ELF-1 (cell line): ENCODE data around the gene KRTAP5-3.

Experiments
- DNase-seq: peaks from one replicate; pipeline ENCODE4 v3.0.0-alpha.2; 2016; ENCODE audit warnings: low read depth, low spot score

KRTAP5-3 gene

DNA sequence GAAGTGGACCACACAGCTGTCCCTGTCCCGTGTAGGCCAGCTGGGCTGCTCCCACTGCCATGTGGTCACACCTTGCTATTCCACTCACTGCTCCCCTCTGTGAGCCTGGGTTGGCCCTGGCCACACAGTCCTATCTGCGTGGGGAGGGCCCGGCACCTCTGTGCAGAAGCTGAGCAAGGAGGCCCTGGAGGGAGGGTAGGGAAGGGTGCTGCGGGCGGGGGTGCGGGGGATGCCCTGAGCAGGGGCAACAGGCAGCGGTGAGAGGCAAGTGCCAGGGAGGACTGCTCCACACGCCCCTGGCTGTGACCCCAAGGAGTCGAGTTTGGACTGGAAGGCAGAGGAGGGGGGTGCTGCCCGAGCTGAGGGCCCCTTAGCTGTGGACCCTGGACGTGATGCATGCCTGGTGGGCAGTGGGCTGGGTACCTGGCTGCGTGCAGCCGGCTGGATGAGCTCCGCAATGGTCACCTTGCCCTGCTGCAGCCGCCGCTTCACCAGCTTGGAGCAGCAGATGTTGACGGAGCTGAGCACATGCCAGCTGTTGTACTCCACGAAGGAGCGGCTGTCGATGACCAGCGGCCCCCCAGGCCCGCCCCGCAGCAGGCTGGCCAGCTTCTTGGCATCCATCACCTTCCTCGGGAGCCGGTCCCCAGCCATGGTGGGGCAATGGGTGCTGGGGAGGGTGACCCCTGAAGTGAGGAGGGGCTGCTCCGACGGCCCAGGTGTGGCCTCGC lies 42.9 kb downstream of the KRTAP5-3 start:
- no peak for DNase-seq

GRCh38 chr11:1564535-1565172 lies 43.6 kb downstream of the KRTAP5-3 start:
- DNase-seq = peak; percentile 89

- peak; percentile 2 for DNase-seq
Observed at GRCh38 chr11:1563697-1564534, 44.3 kb downstream of the KRTAP5-3 start.

- DNase-seq = no peak
Observed at GRCh38 chr11:1563149-1563638, 45.1 kb downstream of the KRTAP5-3 start.

DNA sequence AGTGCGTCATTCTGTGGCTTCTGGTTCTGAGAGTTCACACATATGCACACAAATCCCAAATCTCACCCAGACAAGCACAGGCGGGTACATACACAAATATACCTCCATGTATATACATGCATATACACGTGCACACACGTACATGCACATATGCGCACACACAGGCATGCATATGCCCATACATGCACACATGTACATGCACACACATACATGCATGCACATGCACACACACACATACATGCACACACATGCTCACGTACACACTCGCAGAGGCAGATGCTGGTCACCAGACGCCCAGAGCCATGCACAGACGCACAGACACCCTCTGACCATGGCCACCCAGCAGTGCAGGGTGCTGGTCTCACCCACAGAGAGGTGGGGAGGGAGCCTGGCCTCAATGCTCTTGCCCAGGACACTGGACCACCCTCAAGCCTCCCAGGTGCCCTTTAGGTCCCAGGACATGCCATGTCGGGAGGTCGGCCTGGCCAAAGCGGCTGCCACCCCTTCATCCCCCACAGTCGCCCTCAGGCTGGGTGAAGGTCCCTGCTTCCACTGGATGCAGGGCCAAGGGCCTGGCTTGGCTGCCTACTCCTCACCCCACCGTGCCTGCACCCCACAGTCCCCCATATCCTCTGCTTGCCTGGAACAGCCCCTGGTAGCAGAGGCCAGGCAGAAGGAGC lies 45.7 kb downstream of the KRTAP5-3 start:
- no peak for DNase-seq

DNA sequence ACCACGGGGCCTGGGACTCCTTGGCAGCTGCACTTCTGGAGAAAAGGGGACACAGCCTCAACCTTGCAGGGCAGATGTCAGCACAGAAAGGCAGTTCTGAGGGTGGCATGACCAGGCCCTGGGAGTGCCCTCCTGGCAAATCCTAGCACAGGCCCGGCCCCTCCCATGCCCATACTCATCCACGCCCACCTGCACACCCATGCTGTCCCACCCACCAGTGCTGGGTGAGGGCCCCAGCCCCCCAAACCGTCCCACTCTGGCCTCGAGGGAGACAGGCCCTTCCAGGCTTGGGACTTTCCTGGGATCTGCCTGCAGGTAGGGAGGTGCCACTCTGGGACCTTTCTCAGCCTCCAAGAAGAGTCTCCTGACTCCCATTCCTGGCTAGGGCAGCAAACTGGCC lies 46.3 kb downstream of the KRTAP5-3 start:
- DNase-seq = no peak

DNA sequence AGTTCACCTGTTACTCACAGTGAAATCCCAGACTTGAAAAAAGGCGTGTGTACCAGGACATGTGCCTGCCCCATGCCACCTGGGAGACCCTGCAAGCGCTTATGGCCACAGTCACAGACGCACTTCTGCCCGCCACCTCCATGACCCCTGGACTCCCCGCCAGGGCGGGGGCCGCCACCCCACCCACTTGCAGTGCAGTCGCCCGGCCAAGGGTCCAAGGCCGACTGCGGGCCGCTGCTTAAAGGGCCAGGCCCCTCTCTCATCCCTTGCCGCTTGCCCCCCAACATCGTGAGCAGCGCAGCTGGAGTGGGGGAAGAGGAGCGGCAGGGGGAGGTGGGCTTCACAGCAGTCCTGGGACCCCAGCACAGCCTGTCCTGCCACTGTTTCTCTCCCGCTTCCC lies 47.0 kb downstream of the KRTAP5-3 start:
- DNase-seq = no peak

GRCh38 chr11:1560649-1561251 lies 47.5 kb downstream of the KRTAP5-3 start:
- peak; percentile 19 for DNase-seq

DNA sequence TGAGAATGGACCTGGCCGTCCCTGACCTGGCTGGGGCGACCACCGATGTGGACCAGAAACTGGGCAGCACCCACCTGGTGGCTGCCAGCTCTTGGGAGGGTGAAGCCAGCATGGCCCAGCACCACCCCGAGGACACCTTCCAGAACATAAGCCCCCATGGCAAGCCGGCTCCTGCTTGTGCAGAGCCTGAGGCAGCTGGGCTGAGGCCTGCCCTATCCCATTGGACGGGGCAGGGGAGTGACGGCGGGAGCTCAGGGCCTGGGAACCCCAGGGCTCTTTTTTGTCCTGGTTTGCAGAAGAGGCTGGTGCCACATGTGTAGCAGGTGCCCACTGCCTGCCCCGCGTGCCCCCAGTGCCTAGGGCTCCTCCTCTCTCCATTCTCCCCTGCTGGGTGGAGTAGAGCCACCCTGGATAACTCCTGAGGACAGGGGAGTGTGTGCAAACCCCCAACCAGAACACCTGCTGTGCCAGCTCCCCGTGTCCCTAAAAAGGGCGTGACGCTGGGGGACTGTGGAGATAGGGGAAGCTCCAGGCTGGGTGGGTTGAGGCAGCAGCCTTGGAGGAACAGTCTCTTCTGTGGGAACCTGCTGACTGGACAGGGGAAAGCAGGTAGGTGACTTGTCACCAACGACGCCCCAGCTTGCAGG lies 48.1 kb downstream of the KRTAP5-3 start:
- no peak for DNase-seq

- DNase-seq = peak; percentile 54
Observed at GRCh38 chr11:1559111-1559951, 48.9 kb downstream of the KRTAP5-3 start.

DNA sequence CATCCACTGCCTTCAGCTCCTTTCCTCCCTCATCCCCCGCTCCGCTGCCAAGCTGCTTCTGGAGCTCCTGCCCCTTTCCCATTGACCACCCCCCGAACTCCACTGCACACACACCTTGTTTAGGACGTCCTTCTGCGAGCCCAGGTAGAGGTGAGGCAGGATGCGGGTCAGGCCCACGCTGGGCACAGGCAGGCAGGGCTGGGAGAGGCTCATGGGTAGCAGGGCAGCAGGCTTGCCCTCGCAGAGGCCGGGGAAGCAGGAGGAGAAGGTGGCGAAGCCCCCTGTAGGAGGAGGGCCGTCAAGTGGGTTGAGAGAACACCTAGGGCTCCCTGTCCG lies 49.5 kb downstream of the KRTAP5-3 start:
- DNase-seq = no peak

DNA sequence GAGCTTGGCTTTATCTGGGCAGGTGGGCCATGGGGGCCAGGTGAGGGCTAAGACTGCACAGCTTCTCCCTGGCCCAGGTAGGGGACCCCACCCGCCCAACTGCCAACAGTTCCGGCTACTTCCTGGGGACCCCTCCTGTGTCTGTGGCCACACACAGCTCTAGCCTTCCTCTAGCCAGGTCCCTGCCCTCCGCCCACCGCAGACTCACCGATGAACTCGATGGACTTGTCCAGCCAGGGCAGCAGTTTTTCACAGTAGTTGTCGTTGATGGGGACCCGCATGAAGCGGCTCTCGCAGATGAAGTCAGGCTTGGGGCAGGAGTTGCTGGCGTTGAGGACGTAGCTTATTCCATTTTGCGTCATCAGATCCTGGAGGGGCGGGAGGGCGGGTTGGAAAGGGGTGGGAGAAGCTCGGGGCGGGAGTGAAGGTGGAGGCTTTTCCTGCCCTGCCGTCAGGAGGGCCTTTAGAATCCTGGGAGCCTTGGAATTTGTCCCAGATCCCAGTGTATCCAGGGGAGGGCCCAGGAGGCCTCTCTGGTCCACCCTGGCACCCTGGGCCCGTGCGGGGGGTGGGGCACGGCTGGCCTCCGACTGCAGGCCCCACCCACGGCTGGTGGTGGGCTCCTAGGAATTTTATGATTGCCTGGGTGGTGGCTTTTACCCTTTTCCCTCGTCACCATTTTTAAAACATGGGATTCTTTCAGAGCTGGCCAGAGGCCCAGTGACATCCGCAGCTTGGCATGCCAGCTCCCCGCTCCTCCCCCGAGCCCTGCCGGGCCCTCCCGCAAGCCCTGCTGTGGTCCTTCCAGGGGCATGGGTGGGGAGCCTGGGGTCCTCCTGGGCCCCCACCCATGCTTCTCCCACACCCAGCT lies 50.1 kb downstream of the KRTAP5-3 start:
- peak; percentile 10 for DNase-seq
